GM21737 (cell line): ENCODE measurements around the gene TMCC1.
"Not testable (repeated sequence)": the region's sequence is repeated elsewhere in the genome, so short reads cannot be mapped to it uniquely, and the experiment has no call there.

ENCODE experiments used
- ATAC-seq: cut with Tn5 transposase; IDR thresholded peaks from one replicate; pipeline ENCODE4 v1.9.1; 2021; ENCODE audit warnings: mild to moderate bottlenecking, moderate library complexity; ENCODE audit not compliant: unreplicated experiment

Gene TMCC1

DNA sequence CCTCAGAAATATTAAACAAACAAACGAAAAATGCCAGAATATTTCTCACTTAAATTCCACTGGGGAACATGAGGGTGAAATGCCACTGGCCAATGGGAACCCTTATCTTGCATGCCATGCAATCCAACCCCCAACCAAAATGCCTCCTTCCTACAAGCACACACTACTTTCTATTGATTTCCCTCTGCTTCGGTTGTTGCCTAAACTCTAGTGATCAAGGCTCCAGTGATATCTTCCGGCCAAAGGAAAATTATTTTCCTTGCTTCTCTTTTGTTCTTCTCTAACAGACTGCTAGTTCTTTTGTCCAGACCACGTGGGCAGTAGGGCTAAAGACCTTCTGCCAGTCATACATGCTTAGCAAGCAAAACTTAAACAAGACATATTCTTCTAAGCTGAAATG lies 115.7 kb downstream of the TMCC1 start:
- no peak for ATAC-seq

DNA sequence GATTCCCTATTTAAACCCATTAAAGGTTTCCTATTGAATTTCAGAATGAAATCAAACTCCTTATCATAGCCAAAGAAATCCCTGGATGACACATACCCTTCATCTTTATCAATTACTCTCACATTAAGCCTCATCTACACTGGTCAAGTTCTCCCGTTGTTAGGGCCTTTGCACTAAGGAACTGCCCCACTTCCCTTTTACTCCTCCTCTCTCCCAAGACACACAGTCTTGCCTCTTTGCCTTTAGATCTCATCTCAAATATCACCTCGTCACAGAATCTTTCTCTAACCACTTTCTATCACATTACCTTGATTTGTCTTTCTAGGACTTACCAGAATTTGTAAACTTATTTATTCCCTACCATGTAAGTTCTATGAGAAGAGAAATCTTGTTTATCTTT lies 117.6 kb downstream of the TMCC1 start:
- ATAC-seq: no peak

DNA sequence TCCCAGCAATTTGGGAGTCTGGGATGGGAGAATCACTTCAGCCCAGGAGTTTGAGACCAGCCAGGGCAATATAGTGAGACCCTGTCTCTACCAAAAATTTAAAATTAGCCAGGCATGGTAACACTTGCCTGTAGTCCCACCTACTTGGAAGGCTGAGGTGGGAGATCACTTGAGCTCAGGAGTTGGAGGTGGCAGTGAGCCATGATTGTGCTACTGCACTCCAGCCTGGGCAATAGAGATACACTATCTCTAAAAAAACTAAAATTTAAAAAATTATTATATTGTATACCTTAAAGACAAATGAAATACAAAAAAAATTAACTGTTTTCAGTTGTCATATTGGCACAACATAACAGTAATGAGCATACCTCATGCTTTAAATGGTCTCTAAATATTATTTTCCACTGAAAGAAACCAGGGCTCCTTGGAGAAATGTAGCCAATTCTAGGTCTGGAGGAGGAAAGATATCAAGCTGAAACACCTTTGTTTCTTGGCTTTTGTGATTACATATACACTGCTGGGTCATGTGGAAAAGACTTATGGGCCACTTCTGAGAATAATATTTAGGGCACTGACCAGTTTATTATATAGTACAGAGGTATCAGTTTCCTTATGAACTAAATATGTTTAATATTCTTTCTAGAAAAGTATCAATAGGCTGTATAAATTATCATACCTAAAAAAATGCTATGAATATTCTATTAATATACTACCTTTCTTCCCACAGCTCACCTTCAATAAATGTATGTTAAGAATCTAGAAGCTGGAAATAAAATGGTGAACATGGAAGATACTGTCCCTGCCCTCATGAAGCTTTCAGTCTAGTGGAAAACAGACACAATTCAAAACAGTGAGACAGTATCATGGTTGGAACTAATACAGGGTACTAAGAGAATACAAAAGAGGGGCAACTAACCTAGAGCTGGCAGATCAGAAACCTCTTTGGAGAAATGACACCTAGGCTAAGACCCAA lies 119.5 kb downstream of the TMCC1 start:
- ATAC-seq: no peak

DNA sequence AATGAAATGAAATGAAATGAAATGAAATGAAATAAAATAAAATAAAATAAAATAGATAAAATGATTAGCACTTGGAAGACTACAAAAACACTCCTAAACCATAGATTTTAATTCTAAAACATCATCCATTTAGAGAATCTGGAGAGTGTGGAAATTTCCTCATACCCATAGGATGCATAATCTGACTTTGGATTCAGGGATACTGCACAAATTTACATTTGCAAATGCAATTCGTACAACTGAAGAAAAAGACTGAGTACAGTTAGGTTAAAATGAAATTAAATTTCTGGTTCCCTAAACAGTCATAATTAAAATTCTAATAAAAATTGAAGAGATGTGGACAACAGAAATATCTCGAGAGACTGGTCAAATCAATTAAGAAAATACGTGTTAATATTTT lies 122.9 kb downstream of the TMCC1 start:
- ATAC-seq: no peak

DNA sequence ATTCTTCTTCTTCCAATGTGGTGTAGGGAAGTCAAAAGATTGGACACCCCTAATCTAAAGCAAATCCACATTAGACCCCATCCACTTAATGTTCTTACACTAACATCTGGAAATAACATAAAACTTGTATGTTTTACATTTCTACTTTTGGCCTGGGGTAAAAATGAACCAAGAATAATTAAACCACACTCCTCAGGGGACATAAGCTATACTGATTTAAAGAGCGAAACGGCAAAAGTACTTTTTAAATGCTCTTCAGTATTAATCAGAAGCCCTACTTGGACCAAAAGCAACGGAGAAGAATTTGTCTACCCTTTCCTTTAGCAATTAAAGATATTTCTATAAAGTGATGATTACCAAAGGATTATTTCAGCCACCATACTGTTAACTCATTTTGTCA lies 123.9 kb downstream of the TMCC1 start:
- no peak for ATAC-seq

DNA sequence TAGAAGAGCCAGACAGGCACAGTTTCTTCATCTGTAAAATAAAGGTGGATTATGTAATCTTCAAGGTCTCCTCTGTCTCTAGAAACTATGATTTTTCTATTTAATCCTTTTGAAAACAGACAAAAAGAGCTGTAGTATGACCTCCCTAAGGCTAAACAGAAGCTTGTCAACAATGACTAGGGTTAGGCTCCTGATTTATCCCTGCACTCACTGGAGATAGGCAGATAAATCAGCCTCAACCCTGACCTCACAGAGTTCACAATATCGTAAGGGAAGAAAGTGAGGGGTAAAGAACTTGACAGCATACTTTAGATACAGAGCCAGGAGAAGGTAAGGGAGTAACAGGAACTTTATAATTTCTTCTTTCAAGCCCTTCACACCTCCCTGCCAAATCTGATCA lies 124.8 kb downstream of the TMCC1 start:
- no peak for ATAC-seq

DNA sequence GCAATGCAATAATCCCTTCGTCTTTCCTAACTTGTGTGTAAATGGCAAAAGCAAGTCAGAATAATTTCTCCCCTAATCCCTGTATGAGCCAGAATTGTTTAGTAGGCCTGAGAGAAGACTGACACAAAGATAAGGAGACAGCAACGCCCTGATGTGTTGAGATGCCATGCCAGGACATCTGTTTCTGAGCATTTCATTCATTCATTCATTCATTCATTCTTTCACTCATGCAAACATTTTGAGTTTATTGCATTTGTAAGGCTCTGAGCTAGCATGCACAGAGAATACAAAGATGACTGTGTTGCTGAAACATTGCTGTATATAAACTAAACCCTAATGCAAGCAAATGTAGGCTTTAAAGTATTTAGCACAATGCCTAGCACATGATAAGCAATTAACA lies 127.4 kb downstream of the TMCC1 start:
- ATAC-seq: no peak

DNA sequence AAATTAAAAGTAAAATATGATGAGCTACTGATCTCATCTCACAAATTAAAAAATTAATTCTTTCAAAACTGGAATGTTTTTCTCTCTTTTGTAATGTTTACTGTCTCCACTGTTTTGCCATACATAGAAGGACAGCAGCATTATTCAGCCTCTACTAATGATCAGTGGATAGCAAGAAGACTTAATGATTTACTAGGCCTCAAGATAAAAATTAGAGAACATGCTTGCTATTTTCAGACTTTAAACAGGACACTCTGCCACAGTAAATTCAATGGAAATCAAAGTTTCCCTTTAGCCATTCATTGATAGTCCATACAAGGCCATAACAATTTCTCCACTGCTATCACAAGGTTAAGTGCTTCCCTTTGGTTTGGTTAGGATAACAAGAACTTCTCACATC lies 129.4 kb downstream of the TMCC1 start:
- no peak for ATAC-seq

DNA sequence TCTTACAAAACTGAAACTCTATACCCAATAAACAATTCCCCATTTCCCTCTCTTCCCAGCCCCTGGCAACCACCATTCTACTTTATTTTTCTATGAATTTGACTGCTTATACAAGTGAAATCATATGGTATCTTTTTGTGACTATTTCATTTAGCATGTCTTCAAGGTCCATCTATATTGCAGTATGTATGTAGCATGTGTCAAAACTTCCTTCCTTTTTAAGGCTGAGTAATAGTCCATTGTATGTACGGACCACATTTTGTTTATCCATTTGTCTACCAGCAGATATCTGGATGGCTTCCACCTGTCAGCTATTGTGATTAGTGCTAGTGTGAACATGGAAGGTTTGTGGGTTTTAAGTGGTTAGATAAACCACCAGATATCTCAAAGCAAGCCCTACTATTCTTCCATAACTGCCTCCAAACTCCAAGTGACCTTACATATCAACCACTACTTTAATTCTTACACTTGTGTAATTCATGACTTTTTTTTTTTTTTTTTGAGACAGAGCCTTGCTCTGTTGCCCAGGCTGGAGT lies 134.7 kb downstream of the TMCC1 start:
- no peak for ATAC-seq

DNA sequence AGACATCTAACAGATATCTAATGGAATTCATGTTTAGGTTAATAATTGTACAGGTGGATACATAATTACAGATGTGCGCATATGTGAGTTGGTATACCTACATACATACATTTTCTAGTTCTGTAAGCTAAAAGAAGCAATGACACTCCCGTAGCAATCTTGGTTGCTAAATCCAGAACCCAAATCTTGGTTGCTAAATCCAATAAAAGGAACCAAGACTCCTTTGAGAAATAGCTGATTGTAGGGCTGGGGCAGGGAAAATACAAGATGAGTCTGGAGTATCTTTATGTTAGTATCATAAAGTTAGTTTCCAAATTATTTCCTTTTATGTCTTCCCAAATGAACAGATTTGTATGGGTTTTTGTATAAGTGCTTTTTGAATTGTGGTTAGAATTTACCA lies 135.2 kb downstream of the TMCC1 start:
- no peak for ATAC-seq

DNA sequence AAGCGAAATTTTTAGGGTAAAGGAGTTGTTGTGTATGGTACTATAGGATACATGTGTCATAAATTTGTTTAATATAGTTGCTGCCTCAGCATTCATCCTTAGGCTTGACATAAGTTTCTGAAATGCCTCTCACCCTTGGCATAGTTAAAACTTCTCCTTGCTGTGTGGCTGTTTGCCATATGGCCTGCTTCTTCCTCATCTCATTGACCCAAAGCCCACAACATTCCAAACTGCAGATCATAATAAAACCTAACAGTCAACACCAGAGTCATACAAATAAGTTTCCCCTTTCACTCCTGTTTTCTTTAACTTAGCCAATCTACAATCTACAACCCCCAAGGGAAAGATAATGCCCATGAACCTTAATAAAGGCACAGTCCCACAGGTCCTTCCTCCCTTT lies 136.6 kb downstream of the TMCC1 start:
- ATAC-seq: no peak

DNA sequence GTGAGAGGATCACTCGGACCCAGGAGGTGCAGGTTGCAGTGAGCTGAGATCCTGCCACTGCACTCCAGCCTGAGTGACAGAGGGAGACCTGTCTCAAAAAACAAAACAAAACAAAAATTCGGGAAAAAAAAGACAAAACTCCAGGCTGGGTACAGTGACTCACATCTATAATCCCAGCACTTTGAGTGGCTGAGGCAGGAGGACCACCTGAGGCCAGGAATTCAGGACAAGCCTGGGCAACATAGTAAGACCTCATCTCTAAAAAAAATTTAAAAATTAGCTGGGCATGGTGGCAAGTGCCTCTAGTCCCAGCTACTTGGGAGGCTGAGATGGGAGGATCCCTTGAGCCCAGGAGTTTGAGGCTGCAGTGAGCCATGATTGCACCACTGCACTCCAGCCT lies 142.4 kb downstream of the TMCC1 start:
- ATAC-seq: not testable (repeated sequence)

DNA sequence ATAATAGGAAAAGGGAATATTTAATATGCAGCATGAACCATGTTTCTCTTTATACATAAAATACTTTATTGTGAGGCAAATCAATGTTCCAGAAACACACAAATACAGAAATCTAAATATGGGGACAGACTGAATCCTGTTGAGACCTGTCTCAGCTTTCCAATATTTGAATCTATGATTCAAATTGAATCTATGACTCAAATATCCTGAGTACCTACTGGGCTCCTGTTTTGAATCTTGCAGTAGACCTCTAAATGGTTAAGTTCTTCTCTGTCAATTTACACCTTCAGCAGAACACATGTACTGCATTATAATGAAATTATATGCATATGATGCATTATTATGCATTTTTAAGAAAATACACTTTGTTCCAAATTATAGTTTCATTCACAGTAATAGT lies 143.8 kb downstream of the TMCC1 start:
- no peak for ATAC-seq

DNA sequence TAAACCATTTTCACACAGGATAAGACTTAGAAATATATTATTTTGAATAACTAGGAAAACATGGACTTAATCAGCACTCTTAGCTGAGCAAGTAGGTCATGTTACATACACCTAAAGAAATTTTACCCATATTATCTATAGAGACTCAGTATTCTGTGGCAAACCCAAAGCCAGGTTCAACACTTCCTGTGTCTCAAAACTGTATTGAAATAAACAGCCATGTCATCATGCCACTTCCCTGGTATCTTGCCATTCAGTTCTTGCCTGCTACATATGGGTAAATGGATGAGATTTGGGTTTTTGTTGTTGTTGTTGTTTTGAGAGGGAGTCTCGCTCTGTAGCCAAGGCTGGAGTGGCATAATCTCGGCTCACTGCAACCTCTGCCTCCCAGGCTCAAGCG lies 145.5 kb downstream of the TMCC1 start:
- ATAC-seq: no peak

DNA sequence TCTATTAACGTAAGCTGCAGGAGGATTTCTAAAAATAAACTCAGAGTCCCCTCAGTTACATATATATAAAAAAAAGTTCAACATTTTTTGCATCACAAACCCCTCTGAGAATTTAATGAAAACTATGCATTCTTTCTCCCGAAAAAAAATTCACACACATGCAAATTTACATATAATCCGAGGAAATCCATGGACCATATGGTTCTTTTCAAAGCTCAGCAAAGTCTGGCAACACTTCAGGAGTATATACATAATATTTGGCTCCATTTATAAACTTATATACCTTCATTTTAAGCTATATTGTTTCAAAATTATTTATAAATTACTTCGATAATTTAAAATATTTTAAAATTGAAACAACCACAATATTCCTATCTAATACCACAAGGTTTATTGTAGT lies 146.4 kb downstream of the TMCC1 start:
- ATAC-seq: no peak

DNA sequence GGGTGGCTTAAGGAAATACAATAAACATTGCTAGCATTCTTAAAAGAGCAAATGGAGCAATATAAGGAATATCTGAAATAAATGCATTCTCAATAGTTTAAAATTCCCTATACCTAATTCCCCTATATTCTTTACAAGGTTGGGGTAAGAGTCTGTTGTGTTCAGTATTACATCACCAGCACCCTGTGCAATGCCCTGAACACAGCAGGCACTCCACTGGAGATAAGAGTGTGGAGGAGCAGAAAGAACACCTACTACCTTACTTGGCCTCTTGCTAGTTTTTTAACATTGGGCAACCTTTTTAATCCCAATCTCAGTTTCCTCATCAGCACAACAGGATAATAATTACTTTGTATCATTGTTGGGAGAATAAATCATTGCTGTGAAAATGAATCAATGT lies 146.9 kb downstream of the TMCC1 start:
- no peak for ATAC-seq

DNA sequence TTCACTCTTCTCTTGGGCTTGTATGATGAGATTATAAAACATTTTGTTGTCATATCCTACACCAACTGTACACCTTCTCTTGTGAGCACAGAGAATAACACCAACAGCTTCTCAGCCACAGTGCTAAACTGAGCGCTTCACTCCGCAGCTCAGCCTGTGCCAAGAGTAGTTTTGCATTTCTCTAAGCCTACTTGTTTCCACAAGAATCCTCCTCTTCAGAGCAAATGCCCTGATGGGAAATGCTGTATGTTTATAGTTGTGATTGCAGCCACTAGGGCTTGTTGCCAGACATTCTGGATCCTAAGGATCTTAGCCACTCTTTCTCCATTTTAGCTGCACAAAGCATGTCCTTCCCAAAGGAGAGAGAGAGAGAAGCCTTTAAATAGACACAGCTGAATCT lies 148.3 kb downstream of the TMCC1 start:
- no peak for ATAC-seq

DNA sequence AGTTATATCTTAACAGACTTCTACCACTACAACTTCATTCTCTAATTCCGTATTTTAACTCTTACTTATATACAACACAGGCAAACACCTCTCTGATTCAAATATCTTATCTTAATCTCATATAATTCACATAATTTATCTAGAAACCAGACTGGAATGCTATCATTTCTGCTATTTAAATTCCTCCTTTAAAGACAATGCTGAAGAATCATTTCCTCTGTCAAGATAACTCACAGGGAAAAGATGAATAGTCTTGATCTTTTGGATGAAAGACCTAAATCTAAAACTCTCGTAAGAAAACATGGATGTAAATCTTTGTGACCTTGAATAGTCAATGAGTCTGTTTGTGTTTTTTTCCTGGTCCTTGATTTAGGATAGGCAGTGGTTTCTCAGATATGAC lies 151.7 kb downstream of the TMCC1 start:
- ATAC-seq: no peak

DNA sequence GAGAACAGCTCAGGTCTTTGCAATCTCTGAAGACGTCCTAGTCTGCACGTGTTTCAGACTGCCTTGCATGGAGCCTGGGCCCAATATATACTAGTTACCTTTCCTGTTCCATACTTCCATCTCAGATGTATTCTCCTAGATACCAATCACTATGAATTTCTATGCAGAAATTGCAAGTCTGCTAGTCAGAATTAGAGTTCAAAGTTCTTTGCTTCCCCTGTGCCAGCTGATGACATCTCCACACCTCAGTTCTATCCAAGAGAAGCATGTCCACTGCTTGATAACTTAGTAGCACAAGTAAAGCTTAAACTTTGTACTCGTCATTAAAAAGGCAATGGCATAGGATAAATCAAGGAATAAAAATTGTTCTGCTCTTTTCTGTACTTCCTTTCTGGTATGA lies 153.4 kb downstream of the TMCC1 start:
- ATAC-seq: no peak

DNA sequence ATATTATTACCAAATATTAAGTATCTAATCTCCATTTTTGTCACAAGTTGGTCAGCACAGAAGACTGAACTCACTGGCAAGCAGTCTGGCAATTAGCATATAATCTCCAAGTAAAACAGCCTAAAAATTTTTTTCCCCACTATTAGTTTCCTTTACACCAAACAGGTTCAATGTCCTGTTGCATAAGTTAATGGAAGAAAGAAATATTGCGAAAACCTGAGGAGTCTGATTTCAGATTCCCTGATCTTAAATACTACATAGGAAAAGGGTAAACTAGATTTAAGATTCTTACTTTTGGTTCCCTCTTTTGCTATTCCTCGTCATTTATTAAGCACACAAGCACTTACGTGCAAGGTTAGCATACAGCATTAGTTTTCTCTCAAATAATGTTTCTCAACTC lies 153.9 kb downstream of the TMCC1 start:
- ATAC-seq: no peak

DNA sequence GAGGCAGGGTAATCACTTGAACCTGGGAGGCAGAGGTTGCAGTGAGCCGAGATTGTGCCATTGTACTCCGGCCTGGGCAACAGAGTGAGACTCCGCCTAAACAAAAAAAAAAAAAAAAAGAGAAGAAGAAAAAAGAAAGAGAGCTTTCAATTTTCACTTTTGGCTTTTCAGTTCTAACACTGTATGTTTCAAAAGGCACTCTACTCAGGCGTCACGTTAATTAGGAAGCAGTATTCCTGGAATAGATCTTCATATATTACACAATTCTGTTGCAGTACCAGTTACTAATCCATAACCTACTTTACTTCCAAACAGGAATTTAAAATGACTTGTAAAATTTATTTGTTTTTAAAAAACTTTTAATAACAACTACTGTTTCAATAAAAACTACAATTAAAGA lies 155.3 kb downstream of the TMCC1 start:
- ATAC-seq: no peak

DNA sequence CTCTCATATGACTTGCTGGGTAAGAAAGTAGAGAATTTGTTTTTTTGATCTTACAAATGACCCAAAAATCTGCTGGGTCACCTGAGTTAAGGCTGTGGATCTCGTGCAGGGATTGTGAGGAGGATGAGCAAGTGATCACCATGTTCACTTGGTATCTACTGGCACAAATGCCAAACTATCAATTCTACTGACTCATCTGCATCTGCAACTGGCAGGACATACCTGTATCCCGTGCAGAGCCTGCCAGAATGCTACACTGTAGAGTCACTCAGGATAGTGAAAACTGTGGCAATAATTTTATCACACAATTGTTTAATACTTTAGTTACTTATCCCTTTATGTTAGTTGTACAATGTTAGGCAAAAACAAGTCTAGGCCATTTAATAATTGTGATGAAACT lies 157.4 kb downstream of the TMCC1 start:
- ATAC-seq: no peak

DNA sequence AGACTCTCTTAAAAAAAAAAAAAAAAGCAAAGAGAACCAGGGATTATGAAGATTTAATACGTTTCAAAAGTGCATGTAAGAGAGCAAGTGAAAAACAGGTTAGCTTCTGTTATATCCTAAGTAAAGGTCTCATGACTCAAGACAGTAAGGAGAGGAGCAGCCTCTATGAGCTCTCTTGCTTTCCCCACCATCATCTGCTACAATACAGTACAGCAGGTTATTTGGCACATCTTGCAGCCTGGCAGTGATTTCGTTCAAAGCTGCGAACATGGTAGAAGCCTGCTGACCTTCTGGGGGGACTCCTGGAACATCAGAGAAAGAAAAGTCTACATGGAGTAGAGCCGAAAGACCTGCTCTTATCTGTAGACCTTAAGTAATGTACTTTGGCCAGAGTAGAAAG lies 157.9 kb downstream of the TMCC1 start:
- no peak for ATAC-seq
